Keratinocyte (primary cell): ENCODE measurements around the gene LANCL2. TPM values are rescaled to one million over a fixed set of nuclear protein-coding genes. Genes with fewer than 3 reads are reported as not detected.

ENCODE experiments used
- DNase-seq: peaks from one replicate; pipeline ENCODE4 v3.0.0-alpha.2; 2011; ENCODE audit warnings: low read depth, missing footprints, low spot score
- FAIRE-seq: peaks from 2 replicates; lab custom pipeline; 2011; peaks lifted over from hg19 to GRCh38; lab: Jason Lieb, UNC
- H2AFZ ChIP-seq: 2 replicates; pipeline ENCODE4 v1.6.0; 2012; ENCODE audit warnings: low read length, control low read depth, inconsistent platforms; ENCODE audit not compliant: control insufficient read depth
- H3K27ac ChIP-seq: 2 replicates; pipeline ENCODE4 v1.5.1; 2011; ENCODE audit warnings: low read length; ENCODE audit not compliant: control insufficient read depth, insufficient read depth
- H3K27me3 ChIP-seq: 3 replicates; pipeline ENCODE4 v1.6.0; 2011; ENCODE audit warnings: low read length; ENCODE audit not compliant: control insufficient read depth, insufficient read depth; ENCODE audit errors: extremely low read depth
- H3K36me3 ChIP-seq, 2 experiments: 2 replicates in 1 of 2; 3 replicates in 1 of 2; pipeline ENCODE4 v1.5.1; 2011; ENCODE audit warnings: low read length in 2 of 2, mild to moderate bottlenecking in 1 of 2; ENCODE audit not compliant: control insufficient read depth in 2 of 2, insufficient read depth in 2 of 2; ENCODE audit errors: extremely low read depth in 1 of 2
- H3K4me1 ChIP-seq: 3 replicates; pipeline ENCODE4 v1.5.1; 2011; ENCODE audit warnings: low read length; ENCODE audit not compliant: control insufficient read depth, insufficient read depth; ENCODE audit errors: extremely low read depth
- H3K4me2 ChIP-seq: 3 replicates; pipeline ENCODE4 v1.6.0; 2011; ENCODE audit warnings: low read depth, low read length; ENCODE audit not compliant: control insufficient read depth, insufficient read depth; ENCODE audit errors: extremely low read depth
- H3K4me3 ChIP-seq, 3 experiments: fragments of 200-600 bp in 1 of 3; sonication (generic) in 1 of 3; 2 replicates in 2 of 3; 3 replicates in 1 of 3; pipeline ENCODE4 v1.5.1; 2011 to 2016; ENCODE audit warnings: low read length in 3 of 3, mild to moderate bottlenecking in 3 of 3, control low read depth in 2 of 3, inconsistent platforms in 1 of 3, low read depth in 1 of 3, mixed read lengths in 1 of 3, mixed run types in 1 of 3, moderate library complexity in 1 of 3; ENCODE audit not compliant: control insufficient read depth in 2 of 3, insufficient read depth in 2 of 3; ENCODE audit errors: extremely low read depth in 1 of 3
- H3K79me2 ChIP-seq: 2 replicates; pipeline ENCODE4 v1.6.0; 2012; ENCODE audit warnings: low read length; ENCODE audit not compliant: control insufficient read depth, insufficient read depth
- H3K9ac ChIP-seq: 3 replicates; pipeline ENCODE4 v1.6.0; 2011; ENCODE audit warnings: low read length; ENCODE audit not compliant: control insufficient read depth, insufficient read depth; ENCODE audit errors: extremely low read depth
- H3K9me1 ChIP-seq: 3 replicates; pipeline ENCODE4 v1.6.0; 2011; ENCODE audit warnings: low read length; ENCODE audit not compliant: control insufficient read depth, insufficient read depth; ENCODE audit errors: extremely low read depth
- H3K9me3 ChIP-seq: 2 replicates; pipeline ENCODE4 v1.5.1; 2012; ENCODE audit warnings: low read depth, low read length; ENCODE audit not compliant: control insufficient read depth
- H4K20me1 ChIP-seq: 3 replicates; pipeline ENCODE4 v1.6.0; 2011; ENCODE audit warnings: low read length; ENCODE audit not compliant: control insufficient read depth, insufficient read depth; ENCODE audit errors: extremely low read depth
- CTCF ChIP-seq, 3 experiments: IDR thresholded peaks in 1 of 3; conservative IDR thresholded peaks in 1 of 3; optimal IDR thresholded peaks in 1 of 3; 2 replicates in 2 of 3; 3 replicates in 1 of 3; pipeline versions ENCODE3 to v1.5.1; 2011; ENCODE audit warnings: low read length in 3 of 3, mild to moderate bottlenecking in 3 of 3, moderate library complexity in 2 of 3, control low read depth in 1 of 3, inconsistent platforms in 1 of 3; ENCODE audit not compliant: insufficient read depth in 2 of 3; ENCODE audit errors: extremely low read depth in 1 of 3
- EZH2 ChIP-seq: IDR thresholded peaks from one replicate; pipeline ENCODE4 v1.6.1; 2012; ENCODE audit warnings: inconsistent platforms, mild to moderate bottlenecking, low read length, moderate library complexity
- dilution Hi-C: fragments of 300-500 bp; cut with MboI; formaldehyde crosslinking; loops from one replicate; pipeline ENCODE4 v1.7.0; 2020; ENCODE audit warnings: low sequenced_read_pairs; ENCODE audit not compliant: extremely low pct_ligation_motif_present
- polyA plus RNA-seq, 5 experiments: library from polyadenylated mRNA; depleted of rRNA in 3 of 5; stranded (reverse) in 3 of 5; stranded (forward) in 1 of 5; unstranded in 1 of 5; fragments of >200 nt; gene quantifications; 1 replicate in 1 of 5; 2 replicates in 3 of 5; 3 replicates in 1 of 5; pipeline versions ENCODE4 v1.2.1 to v1.2.3, GENCODE V29; 2011 to 2012; ENCODE audit warnings: missing spikeins in 2 of 5, low read depth in 1 of 5, low replicate concordance in 1 of 5

The LANCL2 gene
- polyA plus RNA-seq, 1 donor (not counting 4 experiments of a cell fraction or from before 2014, with no cell fraction given): 14.5 TPM

- dilution Hi-C loops: no loop called here
- TF ChIP-seq EZH2 (no peak), CTCF (optimal IDR thresholded peaks at IDR 0.05 in 1 of 3, IDR thresholded peaks at IDR 0.05 in 1 of 3, conservative IDR thresholded peaks at IDR 0.05 in 1 of 3; ENCODE audit: extremely low read depth in 1 of 3, insufficient read depth in 2 of 3, low read length in 3 of 3) (no peak)
- FAIRE-seq: no peak
Measured at GRCh38 chr7:55342216-55342871, 22.8 kb upstream of the LANCL2 start.

GRCh38 chr7:55343002-55343781 is 21.9 kb upstream of the LANCL2 start:
- H3K36me3 ChIP-seq: no peaks in the 10 kb centered on the region
- dilution Hi-C loops: no loop called here
- no peaks in the 10 kb centered on the region for H3K27me3 ChIP-seq
- no peak overlapping the region for H2AFZ ChIP-seq
- no peaks in the 10 kb centered on the region for H3K4me1 ChIP-seq
- no peak overlapping the region for H3K9ac ChIP-seq
- no peaks in the 10 kb centered on the region for H4K20me1 ChIP-seq
- H3K9me1 ChIP-seq: no peaks in the 10 kb centered on the region
- no peak for DNase-seq
- no peaks in the 10 kb centered on the region for H3K79me2 ChIP-seq
- no peak for TF ChIP-seq EZH2
- no peak for TF ChIP-seq CTCF (optimal IDR thresholded peaks at IDR 0.05 in 1 of 3, IDR thresholded peaks at IDR 0.05 in 1 of 3, conservative IDR thresholded peaks at IDR 0.05 in 1 of 3; ENCODE audit: extremely low read depth in 1 of 3, insufficient read depth in 2 of 3, low read length in 3 of 3)
- no peak overlapping the region for H3K27ac ChIP-seq
- FAIRE-seq: no peak
- H3K9me3 ChIP-seq: no peaks in the 10 kb centered on the region
- no peak overlapping the region for H3K4me3 ChIP-seq
- H3K4me2 ChIP-seq: no peak overlapping the region

More at GRCh38 chr7:55342216-55342871, 22.8 kb upstream of the LANCL2 start:
- H3K27ac ChIP-seq: no peak overlapping the region
- no peaks in the 10 kb centered on the region for H3K9me3 ChIP-seq
- no peak overlapping the region for H3K9ac ChIP-seq
- H3K9me1 ChIP-seq: no peaks in the 10 kb centered on the region
- DNase-seq: no peak
- no peak overlapping the region for H2AFZ ChIP-seq
- H3K4me2 ChIP-seq: no peak overlapping the region
- H3K4me1 ChIP-seq: no peaks in the 10 kb centered on the region
- no peaks in the 10 kb centered on the region for H4K20me1 ChIP-seq
- H3K79me2 ChIP-seq: no peaks in the 10 kb centered on the region
- H3K36me3 ChIP-seq: no peaks in the 10 kb centered on the region
- peaks cover under 1% of the 10 kb centered on the region for H3K27me3 ChIP-seq
- H3K4me3 ChIP-seq: no peak overlapping the region
